IMR-90 (cell line): ENCODE results near the gene SMYD1. TPM values are rescaled to one million over a fixed set of nuclear protein-coding genes. Genes with fewer than 3 reads are reported as not detected.

ENCODE experiments used
- ATAC-seq: fragments of 200-7000 bp; cut with Tn5 transposase; 2 replicates; pipeline ENCODE4 v1.9.1; 2020; ENCODE audit warnings: low read depth, mild to moderate bottlenecking, moderate library complexity
- BruUV-seq: library from RNA; stranded (reverse); fragments of 400-500 nt; replicated peaks from 2 replicates; lab custom pipeline; 2021; lab: Mats Ljungman, UMichigan
- CTCF ChIA-PET: fragments of 300-600 bp; formaldehyde crosslinking; extraction: SDS; loops from one replicate; lab custom pipeline; 2021; ENCODE audit warnings: antibody characterized with exemption; lab: Yijun Ruan, JAX
- POLR2A ChIA-PET: fragments of 300-600 bp; sonication (Branson Sonifier 250); formaldehyde crosslinking; loops from one replicate; lab custom pipeline; 2022; ENCODE audit warnings: antibody characterized with exemption; ENCODE audit not compliant: unreplicated experiment; lab: Charles Lee
- DNase-seq: peaks from one replicate; pipeline ENCODE4 v3.0.0; 2013
- H2AFZ ChIP-seq: replicated peaks from 2 replicates; pipeline ENCODE3; 2013; ENCODE audit warnings: low read length, mild to moderate bottlenecking; ENCODE audit not compliant: poor library complexity
- H2AK5ac ChIP-seq: 2 replicates; pipeline ENCODE4 v1.6.1; 2013; ENCODE audit warnings: low read depth, low read length, inconsistent platforms
- H2AK9ac ChIP-seq: replicated peaks from 2 replicates; pipeline ENCODE3; 2013; ENCODE audit warnings: mild to moderate bottlenecking, low read depth, low read length, moderate library complexity; ENCODE audit not compliant: poor library complexity
- H2BK120ac ChIP-seq: 2 replicates; pipeline ENCODE4 v1.6.1; 2013; ENCODE audit warnings: low read depth, low read length, inconsistent platforms
- H2BK15ac ChIP-seq: 3 replicates; pipeline ENCODE4 v1.6.1; 2013; ENCODE audit warnings: low read depth, low read length, inconsistent platforms
- H2BK20ac ChIP-seq: 2 replicates; pipeline ENCODE4 v1.6.1; 2013; ENCODE audit warnings: low read depth, mild to moderate bottlenecking, inconsistent platforms, low read length, moderate library complexity
- H2BK5ac ChIP-seq: 2 replicates; pipeline ENCODE4 v1.6.1; 2013; ENCODE audit warnings: mild to moderate bottlenecking, low read depth, low read length, inconsistent platforms; ENCODE audit not compliant: poor library complexity, severe bottlenecking
- H3K14ac ChIP-seq: replicated peaks from 2 replicates; pipeline ENCODE4 v1.6.1; 2013; ENCODE audit warnings: low read depth, low read length, inconsistent platforms
- H3K18ac ChIP-seq: 2 replicates; pipeline ENCODE4 v1.6.1; 2013; ENCODE audit warnings: low read depth, low read length, control low read depth
- H3K23ac ChIP-seq: 2 replicates; pipeline ENCODE4 v1.6.1; 2013; ENCODE audit warnings: low read depth, low read length, inconsistent platforms
- H3K27ac ChIP-seq: 2 replicates; pipeline ENCODE4 v1.5.1; 2013; ENCODE audit warnings: mild to moderate bottlenecking, control low read depth, low read length; ENCODE audit not compliant: insufficient read depth
- H3K27me3 ChIP-seq: 2 replicates; pipeline ENCODE4 v1.6.1; 2013; ENCODE audit warnings: low read length; ENCODE audit not compliant: control insufficient read depth, insufficient read depth
- H3K36me3 ChIP-seq: 2 replicates; pipeline ENCODE4 v1.6.1; 2013; ENCODE audit warnings: low read length, mixed read lengths; ENCODE audit not compliant: control insufficient read depth, insufficient read depth
- H3K4ac ChIP-seq: 2 replicates; pipeline ENCODE4 v1.6.1; 2013; ENCODE audit warnings: low read depth, low read length, inconsistent platforms
- H3K4me1 ChIP-seq: 2 replicates; pipeline ENCODE4 v1.6.1; 2013; ENCODE audit warnings: low read length, mixed read lengths; ENCODE audit not compliant: control insufficient read depth, insufficient read depth
- H3K4me2 ChIP-seq: 2 replicates; pipeline ENCODE4 v1.6.1; 2013; ENCODE audit warnings: low read depth, mild to moderate bottlenecking, control low read depth, low read length, moderate library complexity
- H3K4me3 ChIP-seq: 2 replicates; pipeline ENCODE4 v1.5.1; 2013; ENCODE audit warnings: low read depth, mild to moderate bottlenecking, control low read depth, low read length, moderate library complexity; ENCODE audit not compliant: insufficient read depth
- H3K56ac ChIP-seq: 2 replicates; pipeline ENCODE4 v1.6.1; 2013; ENCODE audit warnings: low read length, inconsistent platforms; ENCODE audit not compliant: insufficient read depth; ENCODE audit errors: extremely low read depth
- H3K79me1 ChIP-seq, 2 experiments: 2 replicates each; pipeline ENCODE4 v1.6.1; 2013; ENCODE audit warnings: low read length in 2 of 2, inconsistent platforms in 1 of 2, low read depth in 1 of 2
- H3K9ac ChIP-seq: 2 replicates; pipeline ENCODE4 v1.6.1; 2013; ENCODE audit warnings: low read depth, low read length, control low read depth
- H3K9me1 ChIP-seq: 2 replicates; pipeline ENCODE4 v1.6.1; 2013; ENCODE audit warnings: low read length, inconsistent platforms; ENCODE audit not compliant: insufficient read depth
- H3K9me3 ChIP-seq: 2 replicates; pipeline ENCODE4 v1.6.1; 2013; ENCODE audit warnings: low read length; ENCODE audit not compliant: control insufficient read depth, insufficient read depth
- H4K20me1 ChIP-seq: 2 replicates; pipeline ENCODE4 v1.6.1; 2013; ENCODE audit warnings: low read length, inconsistent platforms; ENCODE audit not compliant: insufficient read depth
- H4K5ac ChIP-seq: 2 replicates; pipeline ENCODE4 v1.6.1; 2013; ENCODE audit warnings: mild to moderate bottlenecking, low read depth, low read length, control low read depth
- H4K8ac ChIP-seq, 2 experiments: 2 replicates each; pipeline ENCODE4 v1.6.1; 2013; ENCODE audit warnings: low read depth in 2 of 2, low read length in 2 of 2, control low read depth in 1 of 2, inconsistent platforms in 1 of 2
- H4K91ac ChIP-seq: 2 replicates; pipeline ENCODE4 v1.6.1; 2013; ENCODE audit warnings: low read depth, low read length, inconsistent platforms; ENCODE audit not compliant: insufficient read depth
- BHLHE40 ChIP-seq: fragments of 150-350 bp; IDR thresholded peaks from 2 replicates; pipeline ENCODE4 v1.6.1; 2016; ENCODE audit warnings: mild to moderate bottlenecking, low read depth, low read length
- FOS ChIP-seq: fragments of 150-350 bp; IDR thresholded peaks from 2 replicates; pipeline ENCODE4 v1.6.1; 2016; ENCODE audit warnings: low read depth, low read length
- RFX5 ChIP-seq: IDR thresholded peaks from 2 replicates; pipeline ENCODE4 v1.8.0; 2012; ENCODE audit warnings: low read depth, mild to moderate bottlenecking, low read length, moderate library complexity
- WGBS, 2 experiments: methylation state at CpG; one replicate each; pipeline versions ENCODE4 v1.1.5 to v1.1.7; 2013; ENCODE audit warnings: missing lambda C conversion rate in 2 of 2; ENCODE audit not compliant: insufficient read length in 1 of 2; ENCODE audit errors: extremely low coverage in 2 of 2; 5-methylcytosine and 5-hydroxymethylcytosine counted together
- dilution Hi-C: fragments of 300-500 bp; cut with HindIII; formaldehyde crosslinking; loops from one replicate; pipeline ENCODE4 v1.14.3; 2018; ENCODE audit warnings: low sequenced_read_pairs; ENCODE audit not compliant: unreplicated experiment
- in situ Hi-C: fragments of 300-500 bp; cut with MboI; formaldehyde crosslinking; loops from 3 replicates; pipeline ENCODE4 v1.14.3; 2019; ENCODE audit warnings: low sequenced_read_pairs, inconsistent platforms, mixed read lengths
- intact Hi-C: fragments of 100-400 bp; cut with micrococcal nuclease; formaldehyde crosslinking; loops from 2 replicates; pipeline ENCODE4 v1.10.0; 2022
- polyA plus RNA-seq, 3 experiments: library from polyadenylated mRNA; depleted of rRNA; stranded (reverse); fragments of >200 nt; gene quantifications; 2 replicates each; pipeline ENCODE4 v1.2.3, GENCODE V29; 2012; ENCODE audit warnings: low replicate concordance in 1 of 3
- total RNA-seq: library from RNA; depleted of rRNA; stranded (reverse); fragments of >200 nt; gene quantifications from 2 replicates; pipeline ENCODE4 v1.2.3, GENCODE V29; 2012
- TF ChIP-seq, protein P1 (sequence below): fragments of 150-350 bp; IDR thresholded peaks from 2 replicates; pipeline ENCODE4 v1.6.1; 2017; ENCODE audit warnings: mild to moderate bottlenecking, antibody characterized with exemption, low read length, low read depth

SMYD1 gene
- total and polyA plus RNA-seq, 2 of the 4 experiments (the other 2 are of a cell fraction), result not detected

DNA sequence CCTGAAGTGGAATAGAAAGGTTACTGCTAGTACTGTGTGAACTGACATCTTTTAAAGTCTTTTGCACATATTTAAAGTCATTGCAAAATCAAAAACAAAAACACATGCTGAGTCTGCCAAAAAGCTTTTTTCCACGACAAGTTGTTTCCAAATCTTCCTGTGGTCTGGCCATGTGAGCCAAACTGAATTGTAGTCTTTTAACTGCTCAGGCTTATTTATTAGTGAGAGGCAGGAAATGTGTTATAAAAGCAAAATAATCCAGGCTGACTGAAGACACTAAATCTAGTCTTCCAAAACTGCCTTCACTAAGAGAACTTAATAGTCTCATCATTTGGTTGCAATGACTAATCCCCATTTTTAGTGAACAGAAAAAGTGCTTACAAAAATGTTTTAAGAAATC lies 14.3 kb upstream of the SMYD1 start:
- Histone ChIP-seq H2AK9ac (no peak overlapping the region), H3K36me3 (peaks cover 5% of the 10 kb centered on the region; the same call in 1 of the 2 replicates), H2AFZ (no peak overlapping the region), H2BK15ac (no peak overlapping the region), H2BK20ac (no peak overlapping the region), H3K27ac (no peak overlapping the region), H3K4me1 (peaks cover 11% of the 10 kb centered on the region), H4K8ac (no peak overlapping the region), H3K79me1 (peaks cover 30 to 55% of the 10 kb centered on the region in 2 experiments), H3K27me3 (no peaks in the 10 kb centered on the region), H3K18ac (no peak overlapping the region), H3K9me3 (no peaks in the 10 kb centered on the region), H2AK5ac (no peak overlapping the region), H4K5ac (no peak overlapping the region), H2BK5ac (no peak overlapping the region), H3K9me1 (peaks cover 13% of the 10 kb centered on the region), H3K4ac (no peak overlapping the region), H3K9ac (no peak overlapping the region), H3K56ac (no peak overlapping the region), H2BK120ac (no peak overlapping the region), H4K91ac (no peak overlapping the region), H4K20me1 (peaks cover 3% of the 10 kb centered on the region; the same call in 1 of the 2 replicates), H3K4me3 (no peak overlapping the region), H3K14ac (no peak overlapping the region), H3K4me2 (no peak overlapping the region), H3K23ac (no peak overlapping the region)
- ATAC-seq (no peak), DNase-seq (peak; percentile 20)
- dilution Hi-C loops, result no loop called here
- no peak for TF ChIP-seq BHLHE40
- TF ChIP-seq, protein P1, sequence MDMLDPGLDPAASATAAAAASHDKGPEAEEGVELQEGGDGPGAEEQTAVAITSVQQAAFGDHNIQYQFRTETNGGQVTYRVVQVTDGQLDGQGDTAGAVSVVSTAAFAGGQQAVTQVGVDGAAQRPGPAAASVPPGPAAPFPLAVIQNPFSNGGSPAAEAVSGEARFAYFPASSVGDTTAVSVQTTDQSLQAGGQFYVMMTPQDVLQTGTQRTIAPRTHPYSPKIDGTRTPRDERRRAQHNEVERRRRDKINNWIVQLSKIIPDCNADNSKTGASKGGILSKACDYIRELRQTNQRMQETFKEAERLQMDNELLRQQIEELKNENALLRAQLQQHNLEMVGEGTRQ, result no peak
- TF ChIP-seq FOS, result no peak
- TF ChIP-seq RFX5, result no peak
- in situ Hi-C loops, result loop anchor here (25.0 kb wide), 1 partner anchor 609 kb away; no protein-coding TSS in a partner anchor
- no CpG with 5 or more reads among the region's 1 CpG for WGBS, 2 experiments
- intact Hi-C loops, result no loop called here
- no TSS peak for BruUV-seq
- POLR2A ChIA-PET, result no interaction called here
- CTCF ChIA-PET, result no interaction called here
